GM23248 (cell line): ENCODE results near the gene FER. TPM values are rescaled to one million over a fixed set of nuclear protein-coding genes. Genes with fewer than 3 reads are reported as not detected.
"Not testable (repeated sequence)": the region's sequence is repeated elsewhere in the genome, so short reads cannot be mapped to it uniquely, and the experiment has no call there.

Experiments used
- DNase-seq: peaks from one replicate; pipeline ENCODE4 v3.0.0-alpha.2; 2015
- H2AFZ ChIP-seq: fragments of 200-600 bp; sonication (generic); 2 replicates; pipeline ENCODE4 v1.6.1; 2016; ENCODE audit warnings: antibody characterized with exemption
- H3F3A ChIP-seq: fragments of 200-600 bp; sonication (generic); 2 replicates; pipeline ENCODE4 v1.6.1; 2016; ENCODE audit warnings: mild to moderate bottlenecking, antibody characterized with exemption, mixed run types; ENCODE audit not compliant: insufficient read depth
- H3K27ac ChIP-seq: fragments of 200-600 bp; sonication (generic); 2 replicates; pipeline ENCODE4 v1.5.1; 2016; ENCODE audit warnings: mild to moderate bottlenecking
- H3K27me3 ChIP-seq: fragments of 200-600 bp; sonication (generic); replicated peaks from 2 replicates; pipeline ENCODE4 v1.6.1; 2016; ENCODE audit warnings: mild to moderate bottlenecking; ENCODE audit not compliant: insufficient read depth
- H3K36me3 ChIP-seq: fragments of 200-600 bp; sonication (generic); 2 replicates; pipeline ENCODE4 v1.6.1; 2016; ENCODE audit warnings: low read depth, mild to moderate bottlenecking
- H3K4me1 ChIP-seq: fragments of 200-600 bp; sonication (generic); 2 replicates; pipeline ENCODE4 v1.6.1; 2016; ENCODE audit warnings: mild to moderate bottlenecking; ENCODE audit not compliant: insufficient read depth
- H3K4me2 ChIP-seq: fragments of 200-600 bp; sonication (generic); one replicate; pipeline ENCODE4 v1.6.1; 2016; ENCODE audit warnings: mild to moderate bottlenecking; ENCODE audit not compliant: unreplicated experiment
- H3K4me3 ChIP-seq: fragments of 200-600 bp; sonication (generic); 2 replicates; pipeline ENCODE4 v1.5.1; 2016; ENCODE audit warnings: mild to moderate bottlenecking
- H3K79me2 ChIP-seq: fragments of 200-600 bp; sonication (generic); 2 replicates; pipeline ENCODE4 v1.6.1; 2016; ENCODE audit warnings: mild to moderate bottlenecking; ENCODE audit not compliant: insufficient read depth
- H3K9ac ChIP-seq: fragments of 200-600 bp; sonication (generic); 2 replicates; pipeline ENCODE4 v1.6.1; 2016; ENCODE audit warnings: mild to moderate bottlenecking
- H3K9me2 ChIP-seq: fragments of 200-600 bp; sonication (generic); 2 replicates; pipeline ENCODE4 v1.6.1; 2016; ENCODE audit warnings: mixed run types, mild to moderate bottlenecking, moderate library complexity; ENCODE audit not compliant: insufficient read depth
- H3K9me3 ChIP-seq: fragments of 200-600 bp; sonication (generic); one replicate; pipeline ENCODE4 v1.6.1; 2017; ENCODE audit warnings: low read depth
- H4K20me1 ChIP-seq: fragments of 200-600 bp; sonication (generic); 2 replicates; pipeline ENCODE4 v1.6.0; 2016; ENCODE audit not compliant: insufficient read depth
- EZH2 ChIP-seq: fragments of 200-600 bp; sonication (generic); IDR thresholded peaks from 2 replicates; pipeline ENCODE4 v1.6.1; 2018; ENCODE audit warnings: antibody characterized with exemption, mild to moderate bottlenecking; ENCODE audit not compliant: insufficient read depth, poor library complexity, severe bottlenecking
- EZH2phosphoT487 ChIP-seq: fragments of 200-600 bp; sonication (generic); IDR thresholded peaks from 2 replicates; pipeline ENCODE4 v1.6.1; 2018; ENCODE audit warnings: antibody characterized with exemption, moderate library complexity, mild to moderate bottlenecking, low read depth; ENCODE audit not compliant: insufficient read depth
- WGBS, 2 experiments: methylation state at CpG; one replicate each; pipeline ENCODE4 v1.1.6; 2015 to 2017; ENCODE audit warnings: low lambda C conversion rate in 2 of 2, low coverage in 1 of 2; ENCODE audit errors: missing lambda C conversion rate in 2 of 2; 5-methylcytosine and 5-hydroxymethylcytosine counted together
- in situ Hi-C: fragments of 300-500 bp; cut with MboI; formaldehyde crosslinking; loops from 2 replicates; pipeline ENCODE4 v1.15.0; 2020
- polyA plus RNA-seq: library from polyadenylated mRNA; unstranded; fragments of >200 nt; fragmentation: Nextera tagmentation; extraction: Ambion mirVana; gene quantifications from 2 replicates; pipeline ENCODE4 v1.2.1, GENCODE V29; 2016
- total RNA-seq: library from RNA; depleted of rRNA; stranded (reverse); fragments of >200 nt; shearing (Covaris generic); gene quantifications from 2 replicates; pipeline ENCODE4 v1.2.3, GENCODE V29; 2014

The FER gene
- total and polyA plus RNA-seq, 2 experiments from 2014 or later: 16.6 to 24.9 TPM

GRCh38 chr5:109016300-109016699, 268.6 kb downstream of the FER start:
- H4K20me1 ChIP-seq: no peaks in the 10 kb centered on the region
- 95 to 100% methylated on average over 1 of the region's 1 CpG for WGBS, 2 experiments
- no peaks in the 10 kb centered on the region for H3F3A ChIP-seq
- H3K4me3 ChIP-seq: no peak overlapping the region
- no peak for TF ChIP-seq EZH2
- no peak for TF ChIP-seq EZH2phosphoT487
- in situ Hi-C loops: no loop called here
- no peaks in the 10 kb centered on the region for H3K79me2 ChIP-seq
- peak; percentile 13 for DNase-seq
- no peaks in the 10 kb centered on the region for H3K4me1 ChIP-seq
- no peak overlapping the region for H3K4me2 ChIP-seq
- no peaks in the 10 kb centered on the region for H3K36me3 ChIP-seq
- H3K9me3 ChIP-seq: no peaks in the 10 kb centered on the region
- no peak overlapping the region for H3K9ac ChIP-seq
- H3K27me3 ChIP-seq: no peaks in the 10 kb centered on the region
- H2AFZ ChIP-seq: no peak overlapping the region
- H3K27ac ChIP-seq: no peak overlapping the region
- no peaks in the 10 kb centered on the region for H3K9me2 ChIP-seq

GRCh38 chr5:109022056-109022455, 274.4 kb downstream of the FER start:
- Histone ChIP-seq H4K20me1 (no peaks in the 10 kb centered on the region), H3K27me3 (no peaks in the 10 kb centered on the region), H3K27ac (no peak overlapping the region), H2AFZ (no peak overlapping the region), H3K4me1 (no peaks in the 10 kb centered on the region), H3F3A (no peaks in the 10 kb centered on the region), H3K9me3 (no peaks in the 10 kb centered on the region), H3K4me2 (no peak overlapping the region), H3K79me2 (no peaks in the 10 kb centered on the region), H3K9me2 (no peaks in the 10 kb centered on the region), H3K36me3 (no peaks in the 10 kb centered on the region), H3K4me3 (no peak overlapping the region), H3K9ac (no peak overlapping the region)
- in situ Hi-C loops: no loop called here
- DNase-seq: no peak
- no peak for TF ChIP-seq EZH2phosphoT487
- no peak for TF ChIP-seq EZH2

GRCh38 chr5:109025729-109026128, 278.0 kb downstream of the FER start:
- H3K4me2 ChIP-seq, H3K79me2 ChIP-seq, H4K20me1 ChIP-seq, in situ Hi-C loops, DNase-seq, H3K9me3 ChIP-seq, H3K4me3 ChIP-seq, H3K4me1 ChIP-seq, H2AFZ ChIP-seq, H3K27me3 ChIP-seq, H3K9ac ChIP-seq, H3K9me2 ChIP-seq, H3K36me3 ChIP-seq, H3K27ac ChIP-seq, H3F3A ChIP-seq: not testable (repeated sequence)
- 55 to 76% methylated on average over 1 of the region's 1 CpG for WGBS, 2 experiments

GRCh38 chr5:109027983-109028607, 280.4 kb downstream of the FER start:
- H3F3A ChIP-seq: no peaks in the 10 kb centered on the region
- no peaks in the 10 kb centered on the region for H3K9me2 ChIP-seq
- no peaks in the 10 kb centered on the region for H3K36me3 ChIP-seq
- TF ChIP-seq EZH2 (no peak), EZH2phosphoT487 (no peak)
- no peaks in the 10 kb centered on the region for H3K9me3 ChIP-seq
- DNase-seq: no peak
- no peaks in the 10 kb centered on the region; the same call in 1 of the 2 replicates for H3K79me2 ChIP-seq
- no peak overlapping the region for H2AFZ ChIP-seq
- H3K27ac ChIP-seq: no peak overlapping the region
- H3K9ac ChIP-seq: no peak overlapping the region
- 88 to 94% methylated on average over 1 of the region's 1 CpG for WGBS, 2 experiments
- H3K4me1 ChIP-seq: peaks cover 5% of the 10 kb centered on the region; the same call in 1 of the 2 replicates
- H3K4me3 ChIP-seq: no peak overlapping the region
- in situ Hi-C loops: no loop called here
- no peaks in the 10 kb centered on the region for H4K20me1 ChIP-seq
- no peak overlapping the region for H3K4me2 ChIP-seq
- no peaks in the 10 kb centered on the region for H3K27me3 ChIP-seq
